Hematopoietic multipotent progenitor cell treated with erythropoietin and hydrocortisone succinate and interleukin-3 and kit ligand, for 4 days (in vitro differentiated cells): ENCODE measurements around the gene PDLIM7.

ENCODE experiments used
- DNase-seq: peaks from one replicate; pipeline ENCODE4 v3.0.0-alpha.2; 2015

The PDLIM7 gene

GRCh38 chr5:177440990-177441780 lies 56.2 kb downstream of the PDLIM7 start:
- DNase-seq: no peak

GRCh38 chr5:177440211-177440989 lies 57.0 kb downstream of the PDLIM7 start:
- no peak for DNase-seq

- no peak for DNase-seq
These were observed 57.8 kb downstream of the PDLIM7 start for GRCh38 chr5:177439518-177440053.

GRCh38 chr5:177438468-177438867 lies 58.9 kb downstream of the PDLIM7 start:
- DNase-seq: no peak

- DNase-seq: no peak
These were observed 59.8 kb downstream of the PDLIM7 start for GRCh38 chr5:177437623-177438022.

GRCh38 chr5:177435847-177436536 lies 61.4 kb downstream of the PDLIM7 start:
- DNase-seq: no peak

- no peak for DNase-seq
These were observed 62.3 kb downstream of the PDLIM7 start for GRCh38 chr5:177434942-177435738.

GRCh38 chr5:177434437-177434836 lies 63.0 kb downstream of the PDLIM7 start:
- no peak for DNase-seq

- no peak for DNase-seq
These were observed 63.7 kb downstream of the PDLIM7 start for GRCh38 chr5:177433658-177434217.
